ENCODE results near the gene SPINK1.

Gene SPINK1

DNA sequence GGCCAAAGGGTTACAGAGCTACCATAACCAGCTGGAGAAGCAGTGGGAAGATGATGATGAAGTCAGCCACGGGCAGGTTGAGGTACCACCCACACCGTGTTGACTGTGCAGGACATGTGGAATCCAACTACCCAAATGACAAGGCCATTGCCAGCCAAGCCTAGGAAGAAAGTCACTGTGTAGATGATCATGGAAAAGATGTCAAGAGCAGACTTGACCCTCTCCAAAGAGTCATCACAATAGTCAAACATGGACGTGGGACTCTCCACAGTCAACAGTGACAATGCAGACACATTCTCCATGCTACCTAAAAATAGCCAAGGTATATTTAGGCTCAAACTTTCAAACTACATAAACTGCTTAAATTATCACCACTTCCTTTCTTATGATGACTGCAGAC lies 20.9 kb upstream of the SPINK1 start:
- no peak overlapping the region for H3K4me3 ChIP-seq (replicated peaks; ENCODE audit: low read depth, low read length)
- DNase-seq (ENCODE audit: low read depth), result no peak
- TF ChIP-seq, protein P1, sequence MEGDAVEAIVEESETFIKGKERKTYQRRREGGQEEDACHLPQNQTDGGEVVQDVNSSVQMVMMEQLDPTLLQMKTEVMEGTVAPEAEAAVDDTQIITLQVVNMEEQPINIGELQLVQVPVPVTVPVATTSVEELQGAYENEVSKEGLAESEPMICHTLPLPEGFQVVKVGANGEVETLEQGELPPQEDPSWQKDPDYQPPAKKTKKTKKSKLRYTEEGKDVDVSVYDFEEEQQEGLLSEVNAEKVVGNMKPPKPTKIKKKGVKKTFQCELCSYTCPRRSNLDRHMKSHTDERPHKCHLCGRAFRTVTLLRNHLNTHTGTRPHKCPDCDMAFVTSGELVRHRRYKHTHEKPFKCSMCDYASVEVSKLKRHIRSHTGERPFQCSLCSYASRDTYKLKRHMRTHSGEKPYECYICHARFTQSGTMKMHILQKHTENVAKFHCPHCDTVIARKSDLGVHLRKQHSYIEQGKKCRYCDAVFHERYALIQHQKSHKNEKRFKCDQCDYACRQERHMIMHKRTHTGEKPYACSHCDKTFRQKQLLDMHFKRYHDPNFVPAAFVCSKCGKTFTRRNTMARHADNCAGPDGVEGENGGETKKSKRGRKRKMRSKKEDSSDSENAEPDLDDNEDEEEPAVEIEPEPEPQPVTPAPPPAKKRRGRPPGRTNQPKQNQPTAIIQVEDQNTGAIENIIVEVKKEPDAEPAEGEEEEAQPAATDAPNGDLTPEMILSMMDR (IDR thresholded peaks at IDR 0.05; ENCODE audit: low read length, missing control alignments), result no peak

DNA sequence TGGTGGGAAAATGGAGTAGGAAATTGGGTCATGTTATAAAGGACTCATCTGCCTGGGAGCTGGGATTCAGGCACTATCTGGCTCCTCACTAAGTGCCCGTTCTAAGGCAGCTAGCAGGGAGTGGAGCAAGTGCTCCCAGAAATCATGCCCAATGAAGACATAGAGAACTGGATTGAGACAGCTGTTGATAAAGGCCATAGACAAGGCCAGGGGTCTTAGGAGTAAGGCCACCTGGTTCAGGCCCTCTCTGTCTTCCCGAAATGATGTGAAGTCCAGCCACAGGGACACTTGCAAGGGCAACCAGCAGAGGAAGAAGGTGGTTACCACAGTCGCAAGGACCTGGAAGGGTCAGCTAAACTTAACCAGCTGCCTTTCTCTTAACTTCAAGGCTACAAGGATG lies 20.1 kb upstream of the SPINK1 start:
- TF ChIP-seq, protein P1 (IDR thresholded peaks at IDR 0.05; ENCODE audit: low read length, missing control alignments), result no peak
- no peak for DNase-seq (ENCODE audit: low read depth)
- no peak overlapping the region for H3K4me3 ChIP-seq (replicated peaks; ENCODE audit: low read depth, low read length)

DNA sequence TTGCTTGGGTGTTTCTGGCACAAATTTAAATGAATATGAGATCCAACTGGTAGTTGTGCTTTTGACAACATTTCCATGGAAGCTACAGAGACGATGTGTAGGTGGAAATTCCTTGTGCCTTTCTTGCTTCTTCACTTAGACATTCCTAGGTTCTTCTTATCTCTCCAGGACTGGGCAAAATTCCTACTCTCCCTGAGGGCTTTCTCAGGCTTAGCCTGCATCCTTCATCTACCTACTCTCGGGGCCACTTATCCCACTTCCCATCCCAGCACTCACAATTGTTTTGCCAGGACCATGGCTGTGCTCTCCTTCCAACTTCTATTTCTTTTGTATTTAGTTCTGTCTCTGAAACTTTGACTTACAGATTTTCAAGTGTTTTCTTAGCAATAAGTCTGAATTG lies 17.8 kb upstream of the SPINK1 start:
- H3K4me3 ChIP-seq (replicated peaks; ENCODE audit: low read depth, low read length), result no peak overlapping the region
- TF ChIP-seq, protein P1 (IDR thresholded peaks at IDR 0.05; ENCODE audit: low read length, missing control alignments), result no peak
- DNase-seq (ENCODE audit: low read depth), result no peak

DNA sequence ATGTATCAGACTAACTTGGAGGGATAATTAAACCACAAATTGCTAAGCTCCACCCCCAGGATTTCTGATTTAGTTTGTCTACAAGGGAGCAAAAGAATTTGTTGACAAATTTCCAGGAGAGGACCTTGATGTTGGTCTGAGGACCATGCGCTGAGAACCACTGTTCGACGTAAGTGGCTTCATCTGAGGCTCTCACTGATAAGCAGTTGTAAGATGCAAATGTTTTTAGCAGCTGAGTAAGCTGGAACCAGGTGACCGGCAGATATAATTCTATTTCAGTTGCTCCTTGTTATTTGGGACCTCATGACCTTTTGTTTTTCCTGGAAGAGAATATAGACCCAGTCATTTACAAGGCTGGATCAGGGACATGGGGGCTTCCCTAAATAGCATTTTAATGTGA lies 14.1 kb upstream of the SPINK1 start:
- no peak overlapping the region for H3K4me3 ChIP-seq (replicated peaks; ENCODE audit: low read depth, low read length)
- TF ChIP-seq, protein P1 (IDR thresholded peaks at IDR 0.05; ENCODE audit: low read length, missing control alignments), result no peak
- no peak for DNase-seq (ENCODE audit: low read depth)

DNA sequence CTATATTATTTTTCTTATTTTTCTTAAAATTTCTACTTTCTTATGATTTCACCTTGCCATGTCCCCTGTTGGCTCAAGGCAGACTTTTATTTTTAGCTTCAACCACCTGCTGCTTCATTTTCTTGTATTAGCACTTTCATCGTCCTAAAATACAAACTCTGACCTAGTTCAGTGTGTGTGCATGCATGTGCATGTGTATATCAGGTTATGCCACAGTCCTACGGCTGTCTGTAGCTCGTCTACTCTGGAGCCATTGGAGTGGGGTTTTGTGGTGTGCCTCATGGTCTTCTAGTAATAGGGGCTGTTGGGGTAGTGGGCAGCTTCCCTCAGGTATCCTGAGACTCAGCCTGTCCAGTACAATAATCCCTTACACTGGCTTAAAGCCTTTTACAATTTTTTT lies 13.4 kb upstream of the SPINK1 start:
- no peak for DNase-seq (ENCODE audit: low read depth)
- H3K4me3 ChIP-seq (replicated peaks; ENCODE audit: low read depth, low read length), result no peak overlapping the region
- TF ChIP-seq, protein P1 (IDR thresholded peaks at IDR 0.05; ENCODE audit: low read length, missing control alignments), result no peak

DNA sequence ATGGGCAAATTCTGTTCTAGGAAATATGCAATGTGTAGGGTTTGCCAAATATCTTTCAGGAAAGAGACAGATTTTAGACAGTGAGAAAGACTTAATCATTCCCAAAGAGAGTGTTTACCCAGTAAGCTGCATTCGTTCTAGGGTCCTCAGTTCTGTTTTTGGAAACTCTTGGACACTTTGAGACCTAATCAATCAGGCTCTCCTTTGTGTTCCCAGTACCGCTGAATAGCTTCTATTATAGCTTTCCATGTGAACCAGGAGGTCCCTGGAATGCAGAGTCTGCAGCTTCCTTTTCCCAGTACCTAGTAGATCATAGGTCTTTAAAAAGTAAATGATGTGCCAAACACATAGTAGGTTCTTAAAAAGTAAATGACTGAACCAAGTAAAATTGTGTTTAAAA lies 11.4 kb upstream of the SPINK1 start:
- no peak overlapping the region for H3K4me3 ChIP-seq (replicated peaks; ENCODE audit: low read depth, low read length)
- no peak for DNase-seq (ENCODE audit: low read depth)
- TF ChIP-seq, protein P1 (IDR thresholded peaks at IDR 0.05; ENCODE audit: low read length, missing control alignments), result no peak

DNA sequence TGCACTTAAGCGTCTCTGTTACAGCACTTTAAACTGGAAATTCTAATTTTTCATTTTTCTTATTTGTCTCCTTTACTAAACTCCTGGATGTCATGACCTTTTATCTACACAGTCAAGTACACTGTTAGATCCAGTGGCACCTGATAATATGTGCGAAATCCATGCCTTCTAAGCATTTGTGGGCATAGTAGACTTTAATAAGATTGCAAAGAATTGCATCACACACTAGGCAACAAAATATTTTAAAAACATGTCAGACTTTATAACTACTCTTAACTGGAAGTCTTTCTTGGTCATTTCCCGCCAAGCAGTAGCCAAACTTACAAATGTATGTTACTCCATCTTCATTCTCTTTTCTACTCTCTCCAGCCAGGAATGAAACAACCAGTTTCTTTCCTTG lies 5.0 kb upstream of the SPINK1 start:
- TF ChIP-seq, protein P1 (IDR thresholded peaks at IDR 0.05; ENCODE audit: low read length, missing control alignments), result no peak
- no peak for DNase-seq (ENCODE audit: low read depth)
- no peak overlapping the region for H3K4me3 ChIP-seq (replicated peaks; ENCODE audit: low read depth, low read length)
